ENCODE data around the gene NTRK2. TPM values are rescaled to one million over a fixed set of nuclear protein-coding genes. Genes with fewer than 3 reads are reported as not detected.

Gene NTRK2
- total and polyA plus RNA-seq, 2 donors = 2.7 to 5.0 TPM

GRCh38 chr9:85004818-85005413, 335.4 kb downstream of the NTRK2 start:
- Histone ChIP-seq H3K36me3 (ENCODE audit: control insufficient read depth in 2 of 2, insufficient read depth in 2 of 2, low read length in 1 of 2) (no peaks in the 10 kb centered on the region), H3K27me3 (ENCODE audit: control insufficient read depth in 2 of 2, insufficient read depth in 1 of 2, low read length in 1 of 2) (no peaks in the 10 kb centered on the region), H3K27ac (ENCODE audit: low read depth in 1 of 2, low read length in 1 of 2) (no peak overlapping the region), H3K4me1 (ENCODE audit: control insufficient read depth in 2 of 2, insufficient read depth in 2 of 2, low read length in 2 of 2) (no peaks in the 10 kb centered on the region), H3K9me3 (ENCODE audit: control insufficient read depth in 2 of 2, insufficient read depth in 1 of 2, low read length in 1 of 2) (peaks cover 0 to 1% of the 10 kb centered on the region in 2 donors), H3K4me3 (ENCODE audit: low read length in 2 of 2) (no peak overlapping the region)
- DNase-seq (ENCODE audit: low read depth in 6 of 9, low spot score in 9 of 9) = no peak
- 75% methylated on average over 3 of the region's 3 CpGs for WGBS

GRCh38 chr9:85007748-85008147, 338.2 kb downstream of the NTRK2 start:
- Histone ChIP-seq H3K9me3 (ENCODE audit: control insufficient read depth in 2 of 2, insufficient read depth in 1 of 2, low read length in 1 of 2) (no peaks in the 10 kb centered on the region), H3K36me3 (ENCODE audit: control insufficient read depth in 2 of 2, insufficient read depth in 2 of 2, low read length in 1 of 2) (no peaks in the 10 kb centered on the region), H3K4me3 (ENCODE audit: low read length in 2 of 2) (no peak overlapping the region), H3K4me1 (ENCODE audit: control insufficient read depth in 2 of 2, insufficient read depth in 2 of 2, low read length in 2 of 2) (no peaks in the 10 kb centered on the region), H3K27me3 (ENCODE audit: control insufficient read depth in 2 of 2, insufficient read depth in 1 of 2, low read length in 1 of 2) (no peaks in the 10 kb centered on the region), H3K27ac (ENCODE audit: low read depth in 1 of 2, low read length in 1 of 2) (no peak overlapping the region)
- 92% methylated on average over 1 of the region's 1 CpG for WGBS
- DNase-seq (ENCODE audit: low read depth in 6 of 9, low spot score in 9 of 9) = no peak

GRCh38 chr9:85008215-85008614, 338.7 kb downstream of the NTRK2 start:
- no peaks in the 10 kb centered on the region for H3K27me3 ChIP-seq (ENCODE audit: control insufficient read depth in 2 of 2, insufficient read depth in 1 of 2, low read length in 1 of 2)
- whole genome bisulfite sequencing = 97% methylated on average over 3 of the region's 3 CpGs
- no peak for DNase-seq (ENCODE audit: low read depth in 6 of 9, low spot score in 9 of 9)
- no peaks in the 10 kb centered on the region for H3K4me1 ChIP-seq (ENCODE audit: control insufficient read depth in 2 of 2, insufficient read depth in 2 of 2, low read length in 2 of 2)
- H3K36me3 ChIP-seq (ENCODE audit: control insufficient read depth in 2 of 2, insufficient read depth in 2 of 2, low read length in 1 of 2) = no peaks in the 10 kb centered on the region
- no peaks in the 10 kb centered on the region for H3K9me3 ChIP-seq (ENCODE audit: control insufficient read depth in 2 of 2, insufficient read depth in 1 of 2, low read length in 1 of 2)
- H3K27ac ChIP-seq (ENCODE audit: low read depth in 1 of 2, low read length in 1 of 2) = no peak overlapping the region
- no peak overlapping the region for H3K4me3 ChIP-seq (ENCODE audit: low read length in 2 of 2)

GRCh38 chr9:85009251-85009650, 339.7 kb downstream of the NTRK2 start:
- no peaks in the 10 kb centered on the region for H3K9me3 ChIP-seq (ENCODE audit: control insufficient read depth in 2 of 2, insufficient read depth in 1 of 2, low read length in 1 of 2)
- no peak overlapping the region for H3K27ac ChIP-seq (ENCODE audit: low read depth in 1 of 2, low read length in 1 of 2)
- H3K27me3 ChIP-seq (ENCODE audit: control insufficient read depth in 2 of 2, insufficient read depth in 1 of 2, low read length in 1 of 2) = no peaks in the 10 kb centered on the region
- no peak overlapping the region for H3K4me3 ChIP-seq (ENCODE audit: low read length in 2 of 2)
- WGBS = 55% methylated on average over 1 of the region's 1 CpG
- H3K4me1 ChIP-seq (ENCODE audit: control insufficient read depth in 2 of 2, insufficient read depth in 2 of 2, low read length in 2 of 2) = no peaks in the 10 kb centered on the region
- no peaks in the 10 kb centered on the region for H3K36me3 ChIP-seq (ENCODE audit: control insufficient read depth in 2 of 2, insufficient read depth in 2 of 2, low read length in 1 of 2)
- DNase-seq (ENCODE audit: low read depth in 6 of 9, low spot score in 9 of 9) = peak in 1 of 9 donors; percentile 5

GRCh38 chr9:85013703-85014102, 344.2 kb downstream of the NTRK2 start:
- no peak for DNase-seq (ENCODE audit: low read depth in 6 of 9, low spot score in 9 of 9)
- Histone ChIP-seq H3K36me3 (ENCODE audit: control insufficient read depth in 2 of 2, insufficient read depth in 2 of 2, low read length in 1 of 2) (no peaks in the 10 kb centered on the region), H3K4me3 (ENCODE audit: low read length in 2 of 2) (no peak overlapping the region), H3K27me3 (ENCODE audit: control insufficient read depth in 2 of 2, insufficient read depth in 1 of 2, low read length in 1 of 2) (no peaks in the 10 kb centered on the region), H3K9me3 (ENCODE audit: control insufficient read depth in 2 of 2, insufficient read depth in 1 of 2, low read length in 1 of 2) (no peaks in the 10 kb centered on the region), H3K27ac (ENCODE audit: low read depth in 1 of 2, low read length in 1 of 2) (no peak overlapping the region), H3K4me1 (ENCODE audit: control insufficient read depth in 2 of 2, insufficient read depth in 2 of 2, low read length in 2 of 2) (no peaks in the 10 kb centered on the region)
- 98% methylated on average over 1 of the region's 1 CpG for WGBS

GRCh38 chr9:85014292-85014691, 344.8 kb downstream of the NTRK2 start:
- Histone ChIP-seq H3K36me3 (ENCODE audit: control insufficient read depth in 2 of 2, insufficient read depth in 2 of 2, low read length in 1 of 2) (no peaks in the 10 kb centered on the region), H3K4me1 (ENCODE audit: control insufficient read depth in 2 of 2, insufficient read depth in 2 of 2, low read length in 2 of 2) (no peaks in the 10 kb centered on the region), H3K27ac (ENCODE audit: low read depth in 1 of 2, low read length in 1 of 2) (no peak overlapping the region), H3K9me3 (ENCODE audit: control insufficient read depth in 2 of 2, insufficient read depth in 1 of 2, low read length in 1 of 2) (no peaks in the 10 kb centered on the region), H3K4me3 (ENCODE audit: low read length in 2 of 2) (no peak overlapping the region), H3K27me3 (ENCODE audit: control insufficient read depth in 2 of 2, insufficient read depth in 1 of 2, low read length in 1 of 2) (no peaks in the 10 kb centered on the region)
- WGBS = 91% methylated on average over 7 of the region's 7 CpGs
- no peak for DNase-seq (ENCODE audit: low read depth in 6 of 9, low spot score in 9 of 9)

GRCh38 chr9:85016384-85017006, 347.0 kb downstream of the NTRK2 start:
- no peaks in the 10 kb centered on the region for H3K4me1 ChIP-seq (ENCODE audit: control insufficient read depth in 2 of 2, insufficient read depth in 2 of 2, low read length in 2 of 2)
- no peaks in the 10 kb centered on the region for H3K36me3 ChIP-seq (ENCODE audit: control insufficient read depth in 2 of 2, insufficient read depth in 2 of 2, low read length in 1 of 2)
- WGBS = 69% methylated on average over 3 of the region's 3 CpGs
- no peaks in the 10 kb centered on the region for H3K27me3 ChIP-seq (ENCODE audit: control insufficient read depth in 2 of 2, insufficient read depth in 1 of 2, low read length in 1 of 2)
- no peaks in the 10 kb centered on the region for H3K9me3 ChIP-seq (ENCODE audit: control insufficient read depth in 2 of 2, insufficient read depth in 1 of 2, low read length in 1 of 2)
- H3K27ac ChIP-seq (ENCODE audit: low read depth in 1 of 2, low read length in 1 of 2) = no peak overlapping the region
- H3K4me3 ChIP-seq (ENCODE audit: low read length in 2 of 2) = no peak overlapping the region
- DNase-seq (ENCODE audit: low read depth in 6 of 9, low spot score in 9 of 9) = no peak

GRCh38 chr9:85020791-85021190, 351.3 kb downstream of the NTRK2 start:
- Histone ChIP-seq H3K9me3 (ENCODE audit: control insufficient read depth in 2 of 2, insufficient read depth in 1 of 2, low read length in 1 of 2) (no peaks in the 10 kb centered on the region), H3K36me3 (ENCODE audit: control insufficient read depth in 2 of 2, insufficient read depth in 2 of 2, low read length in 1 of 2) (no peaks in the 10 kb centered on the region), H3K4me3 (ENCODE audit: low read length in 2 of 2) (no peak overlapping the region), H3K27ac (ENCODE audit: low read depth in 1 of 2, low read length in 1 of 2) (no peak overlapping the region), H3K4me1 (ENCODE audit: control insufficient read depth in 2 of 2, insufficient read depth in 2 of 2, low read length in 2 of 2) (no peaks in the 10 kb centered on the region), H3K27me3 (ENCODE audit: control insufficient read depth in 2 of 2, insufficient read depth in 1 of 2, low read length in 1 of 2) (no peaks in the 10 kb centered on the region)
- 96% methylated on average over 2 of the region's 2 CpGs for WGBS
- no peak for DNase-seq (ENCODE audit: low read depth in 6 of 9, low spot score in 9 of 9)

GRCh38 chr9:85021686-85022085, 352.2 kb downstream of the NTRK2 start:
- WGBS = 95% methylated on average over 4 of the region's 4 CpGs
- Histone ChIP-seq H3K36me3 (ENCODE audit: control insufficient read depth in 2 of 2, insufficient read depth in 2 of 2, low read length in 1 of 2) (no peaks in the 10 kb centered on the region), H3K4me3 (ENCODE audit: low read length in 2 of 2) (no peak overlapping the region), H3K27me3 (ENCODE audit: control insufficient read depth in 2 of 2, insufficient read depth in 1 of 2, low read length in 1 of 2) (no peaks in the 10 kb centered on the region), H3K27ac (ENCODE audit: low read depth in 1 of 2, low read length in 1 of 2) (no peak overlapping the region), H3K9me3 (ENCODE audit: control insufficient read depth in 2 of 2, insufficient read depth in 1 of 2, low read length in 1 of 2) (no peaks in the 10 kb centered on the region), H3K4me1 (ENCODE audit: control insufficient read depth in 2 of 2, insufficient read depth in 2 of 2, low read length in 2 of 2) (no peaks in the 10 kb centered on the region)
- no peak for DNase-seq (ENCODE audit: low read depth in 6 of 9, low spot score in 9 of 9)
